Activated CD8-positive, alpha-beta memory T cell treated with anti-CD3 and anti-CD28 coated beads, Interleukin-2, amount 50 U/mL, for 48 hours (primary cell): Measurements from ENCODE around the gene PARL.
"Not testable (repeated sequence)": the region's sequence is repeated elsewhere in the genome, so short reads cannot be mapped to it uniquely, and the experiment has no call there.

ENCODE experiments used
- DNase-seq: peaks from one replicate; pipeline ENCODE4 v3.0.0-alpha.2; 2020

PARL gene

DNA sequence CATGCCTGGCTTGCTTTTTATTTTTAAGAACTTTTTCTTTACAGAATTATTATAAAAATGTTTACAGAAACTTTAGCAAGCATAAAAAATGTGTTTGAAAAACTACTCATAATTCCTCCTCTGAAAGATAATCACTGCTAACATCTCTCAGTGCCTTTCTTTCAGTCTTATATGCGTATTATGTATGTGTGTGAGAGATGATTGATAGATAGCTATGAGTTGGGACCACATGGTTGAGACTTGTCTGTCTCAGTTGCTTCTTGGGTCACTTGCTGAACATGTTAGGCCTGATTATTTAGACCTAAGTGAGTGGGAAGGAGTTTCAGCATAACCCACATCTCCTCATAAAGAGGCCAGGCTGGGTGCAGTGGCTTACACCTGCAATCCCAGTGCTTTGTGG lies 70.4 kb downstream of the PARL start:
- no peak for DNase-seq

- no peak for DNase-seq
These were observed 71.8 kb downstream of the PARL start for GRCh38 chr3:183812761-183813445.

- no peak for DNase-seq
These were observed 73.0 kb downstream of the PARL start for GRCh38 chr3:183811638-183812037.

DNA sequence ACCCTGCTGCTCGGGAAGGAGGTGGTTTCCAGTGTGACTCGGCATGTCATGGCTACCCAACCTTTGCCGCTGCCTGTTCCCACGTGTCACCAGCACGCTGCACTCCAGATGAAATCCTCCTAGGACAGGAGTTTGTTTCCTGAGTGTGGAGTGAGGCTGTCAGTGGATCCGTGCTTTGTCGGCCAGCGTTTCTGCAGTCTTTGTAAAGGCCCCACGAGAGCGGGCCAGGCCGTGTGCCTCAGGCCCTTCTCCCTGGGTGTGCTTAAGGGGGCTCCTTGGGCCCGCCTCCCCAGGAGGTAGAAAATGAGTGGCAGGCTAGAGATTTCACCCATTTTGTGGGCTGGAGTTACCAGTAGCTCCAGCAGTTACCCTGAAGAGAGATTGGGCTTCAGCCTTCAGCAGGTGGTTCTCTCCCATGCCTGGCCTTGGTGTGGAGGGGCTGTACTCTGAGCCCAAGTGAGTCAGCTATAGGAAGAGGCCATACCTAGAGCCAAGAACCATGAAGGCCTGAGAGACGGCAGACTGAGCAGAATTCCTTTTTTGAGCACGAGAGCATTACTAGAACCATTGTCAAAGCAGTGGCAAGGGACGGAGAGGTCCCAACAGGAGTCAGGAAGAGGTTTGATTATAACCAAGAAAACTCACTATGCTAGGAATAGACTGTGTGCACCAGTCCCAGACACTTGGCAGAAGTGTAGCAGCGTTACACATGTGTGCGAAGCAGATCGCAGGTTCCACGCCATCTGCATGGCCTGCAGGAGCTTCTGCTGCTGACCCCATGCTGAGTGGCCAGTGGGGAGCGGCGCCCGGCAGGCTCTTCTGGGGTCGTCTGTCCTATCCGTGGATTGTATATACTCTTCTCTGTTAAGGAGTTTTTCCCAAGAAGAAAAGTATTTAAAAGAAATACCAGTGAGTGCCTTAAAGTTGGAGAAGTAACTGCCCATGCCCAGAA lies 73.8 kb downstream of the PARL start:
- DNase-seq = no peak

- DNase-seq = no peak
These were observed 75.4 kb downstream of the PARL start for GRCh38 chr3:183809270-183809669.

DNA sequence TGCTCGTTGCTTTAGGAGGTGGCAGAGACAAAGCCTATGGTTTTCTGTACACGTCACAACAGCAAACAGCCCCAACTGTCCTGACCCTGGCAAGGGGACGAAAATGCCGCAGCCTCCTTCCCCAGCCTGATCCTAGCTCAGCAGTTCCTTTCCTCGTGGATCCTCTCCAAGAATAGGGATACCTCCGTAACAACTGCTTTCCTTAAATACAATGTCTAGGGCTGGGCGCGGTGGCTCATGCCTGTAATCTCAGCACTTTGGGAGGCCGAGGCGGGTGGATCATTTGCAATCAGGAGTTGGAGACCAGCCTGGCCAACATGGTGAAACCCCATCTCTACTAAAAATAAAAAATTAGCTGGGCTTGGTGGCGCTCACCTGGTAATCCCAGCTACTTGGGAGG lies 76.3 kb downstream of the PARL start:
- DNase-seq = no peak

- no peak for DNase-seq
These were observed 76.8 kb downstream of the PARL start for GRCh38 chr3:183807881-183808280.

DNA sequence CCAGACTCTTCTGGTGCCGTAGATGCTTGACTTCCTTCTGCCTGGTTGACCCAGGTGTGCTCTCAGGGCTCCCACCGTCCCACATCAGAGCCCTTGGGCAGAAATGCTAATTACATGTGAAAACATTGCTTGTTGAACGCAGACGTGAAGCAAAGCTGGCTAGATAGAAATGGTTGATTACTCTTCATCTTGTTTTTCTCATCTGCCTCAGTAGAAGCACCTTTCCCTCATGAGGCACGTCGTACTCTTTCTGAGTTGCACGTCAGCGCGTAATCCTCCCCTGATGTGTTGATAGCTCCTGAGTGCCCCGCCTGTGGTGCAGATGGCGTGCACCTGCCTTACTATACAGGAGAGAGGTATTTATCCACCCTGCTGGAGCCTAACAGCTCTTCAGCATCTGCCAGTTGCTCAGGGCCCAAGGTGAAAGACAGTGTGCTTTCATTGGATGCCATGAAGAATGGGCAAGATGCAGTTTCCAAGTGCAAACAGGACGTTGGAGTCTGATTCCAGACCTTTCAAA lies 77.4 kb downstream of the PARL start:
- DNase-seq = no peak

DNA sequence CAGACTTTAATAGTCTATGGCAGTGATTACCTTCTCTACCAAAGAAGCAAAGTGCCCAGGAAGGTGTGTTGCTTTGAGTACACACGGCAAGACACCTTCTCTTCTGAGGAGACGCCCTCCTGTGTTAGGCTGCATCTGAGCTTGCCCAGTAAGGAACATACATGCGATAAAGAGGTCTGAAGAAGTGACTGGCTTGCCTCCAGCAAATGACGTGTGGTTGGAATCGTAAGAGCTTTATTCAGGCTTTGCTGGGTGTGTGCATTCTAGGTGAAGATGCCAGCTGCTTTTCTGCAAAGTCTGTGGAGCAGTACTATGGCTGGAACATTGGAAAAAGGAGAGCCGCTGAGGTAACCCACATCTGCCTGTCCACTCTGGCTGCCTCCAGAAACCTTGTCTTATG lies 81.7 kb downstream of the PARL start:
- no peak for DNase-seq

GRCh38 chr3:183801601-183802000 lies 83.1 kb downstream of the PARL start:
- DNase-seq = no peak

- no peak for DNase-seq
These were observed 84.3 kb downstream of the PARL start for GRCh38 chr3:183800243-183800863.

GRCh38 chr3:183799461-183799860 lies 85.2 kb downstream of the PARL start:
- DNase-seq = no peak

DNA sequence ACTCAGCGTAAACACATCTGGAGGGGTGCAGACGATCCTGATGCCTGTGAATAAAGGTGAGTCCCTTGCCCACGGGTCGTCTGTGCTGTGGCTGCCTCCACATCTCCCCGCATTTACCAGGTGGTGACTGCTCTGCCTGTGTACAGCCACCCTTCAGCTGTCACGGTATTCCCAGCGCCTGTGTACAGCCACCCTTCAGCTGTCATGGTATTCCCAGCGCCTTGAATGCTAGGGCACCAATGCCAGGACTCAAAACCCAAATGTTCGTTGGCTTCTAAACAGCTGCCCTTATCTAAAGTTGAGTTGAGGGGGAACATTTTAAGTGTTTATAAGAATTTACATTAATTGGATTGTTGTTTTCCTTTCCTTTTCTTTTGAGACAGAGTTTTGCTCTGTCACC lies 86.7 kb downstream of the PARL start:
- DNase-seq = no peak

GRCh38 chr3:183796372-183796771 lies 88.3 kb downstream of the PARL start:
- no peak for DNase-seq

GRCh38 chr3:183794452-183794851 lies 90.2 kb downstream of the PARL start:
- no peak for DNase-seq

GRCh38 chr3:183792976-183793375 lies 91.7 kb downstream of the PARL start:
- no peak for DNase-seq

DNA sequence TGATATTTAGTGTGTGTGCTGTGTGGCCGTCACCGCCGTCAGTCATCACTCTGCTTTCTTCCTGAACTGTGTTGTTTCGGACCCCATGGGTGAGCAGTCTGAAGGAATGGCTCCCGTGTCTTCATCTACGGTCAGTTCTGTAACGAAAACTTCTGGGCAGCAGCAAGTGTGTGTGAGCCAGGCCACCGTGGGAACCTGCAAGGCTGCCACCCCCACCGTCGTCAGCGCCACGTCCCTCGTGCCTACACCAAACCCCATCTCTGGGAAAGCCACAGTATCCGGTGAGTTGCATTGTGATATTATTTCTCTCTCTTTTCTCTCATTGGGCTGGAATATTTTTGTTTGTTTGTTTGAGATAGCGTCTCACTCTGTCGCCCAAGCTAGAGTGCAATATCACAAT lies 94.0 kb downstream of the PARL start:
- no peak for DNase-seq

DNA sequence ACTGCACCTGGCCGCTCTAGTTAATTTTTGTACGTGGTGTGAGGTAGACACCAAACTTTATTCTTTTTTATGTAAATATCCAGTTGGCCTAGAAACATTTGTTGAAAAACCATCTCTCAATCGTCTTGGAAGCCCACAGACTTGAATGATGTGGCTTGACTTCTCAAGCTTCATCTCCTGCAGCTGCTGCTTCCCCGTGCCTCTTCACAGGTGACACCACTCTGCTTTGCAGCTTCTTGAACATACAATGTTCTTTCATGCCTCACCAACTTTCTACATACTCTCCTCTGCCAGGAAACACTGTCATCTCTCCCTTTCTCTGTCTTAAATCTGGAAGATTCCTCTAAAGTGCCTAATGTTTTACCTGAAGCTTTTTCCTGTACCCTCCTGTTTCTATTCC lies 94.9 kb downstream of the PARL start:
- no peak for DNase-seq

GRCh38 chr3:183784503-183784902 lies 100.2 kb downstream of the PARL start:
- not testable (repeated sequence) for DNase-seq

- DNase-seq = no peak
These were observed 102.0 kb downstream of the PARL start for GRCh38 chr3:183782576-183783276.

GRCh38 chr3:183781246-183781645 lies 103.4 kb downstream of the PARL start:
- DNase-seq = no peak

- DNase-seq = no peak
These were observed 104.7 kb downstream of the PARL start for GRCh38 chr3:183779896-183780465.
